A549 (cell line): ENCODE results near the gene FTH1. TPM values are rescaled to one million over a fixed set of nuclear protein-coding genes. Genes with fewer than 3 reads are reported as not detected.

ENCODE experiments used
- ATAC-seq, 2 experiments: fragments of 200-7000 bp in 1 of 2; fragments of >200 bp in 1 of 2; cut with Nextera tagmentation in 1 of 2; cut with Tn5 transposase in 1 of 2; 3 replicates each; pipeline versions ENCODE4 v1.8.0 to v1.9.1; 2018 to 2020; ENCODE audit warnings: mild to moderate bottlenecking in 1 of 2, moderate library complexity in 1 of 2
- CTCF ChIA-PET: fragments of 300-600 bp; sonication (Branson Sonifier 250); formaldehyde crosslinking; extraction: SDS; loops from one replicate; lab custom pipeline; 2021; ENCODE audit warnings: antibody characterized with exemption, inconsistent platforms; lab: Yijun Ruan, JAX
- POLR2A ChIA-PET: fragments of 350-600 bp; formaldehyde crosslinking; extraction: SDS; loops from one replicate; lab custom pipeline; 2021; ENCODE audit warnings: antibody characterized with exemption, inconsistent platforms; lab: Yijun Ruan, JAX
- DNase-seq, 2 experiments: peaks; one replicate each; pipeline versions ENCODE4 v3.0.0 to v3.0.0-alpha.2; 2011 to 2016; ENCODE audit warnings: low read depth in 1 of 2, low spot score in 1 of 2
- FAIRE-seq: peaks from 2 replicates; lab custom pipeline; 2011; peaks lifted over from hg19 to GRCh38; lab: Jason Lieb, UNC
- H3K27ac ChIP-seq, 2 experiments: fragments of >200 bp; sonication (Bioruptor Twin); formaldehyde crosslinking; 3 replicates each; pipeline ENCODE4 v1.5.1; 2016 to 2017
- H3K4me1 ChIP-seq: fragments of >200 bp; sonication (Bioruptor Twin); formaldehyde crosslinking; 3 replicates; pipeline ENCODE4 v1.6.1; 2016
- H3K4me2 ChIP-seq: fragments of >200 bp; sonication (Bioruptor Twin); formaldehyde crosslinking; 3 replicates; pipeline ENCODE4 v1.6.1; 2016
- H3K4me3 ChIP-seq: fragments of >200 bp; sonication (Bioruptor Twin); formaldehyde crosslinking; 3 replicates; pipeline ENCODE4 v1.5.1; 2016
- H3K9me3 ChIP-seq: fragments of >200 bp; sonication (Bioruptor Twin); formaldehyde crosslinking; 3 replicates; pipeline ENCODE4 v1.6.1; 2016
- CEBPB ChIP-seq, 2 experiments: fragments of >200 bp in 1 of 2; sonication (Bioruptor Twin) in 1 of 2; formaldehyde crosslinking in 1 of 2; IDR thresholded peaks; 2 replicates each; pipeline ENCODE4 v1.6.1; 2012 to 2016
- EHF ChIP-seq: fragments of 250-450 bp; sonication (Bioruptor Pico); IDR thresholded peaks from 2 replicates; pipeline ENCODE4 v1.5.0; 2020; ENCODE audit warnings: mild to moderate bottlenecking
- HOXB5 ChIP-seq: fragments of 250-450 bp; sonication (Bioruptor Pico); IDR thresholded peaks from 2 replicates; pipeline ENCODE4 v1.5.0; 2020; ENCODE audit warnings: mild to moderate bottlenecking, moderate library complexity
- MAZ ChIP-seq: fragments of 150-350 bp; IDR thresholded peaks from 2 replicates; pipeline ENCODE4 v1.6.1; 2014; ENCODE audit warnings: antibody characterized with exemption, low read depth, low read length, borderline replicate concordance
- NPAS2 ChIP-seq: fragments of 250-450 bp; sonication (Bioruptor Pico); IDR thresholded peaks from 2 replicates; pipeline ENCODE4 v1.8.0; 2022; ENCODE audit warnings: mild to moderate bottlenecking, moderate library complexity, borderline replicate concordance
- RAD21 ChIP-seq, 2 experiments: fragments of >200 bp in 1 of 2; sonication (Bioruptor Twin) in 1 of 2; formaldehyde crosslinking in 1 of 2; IDR thresholded peaks in 1 of 2; conservative IDR thresholded peaks in 1 of 2; 2 replicates in 1 of 2; 3 replicates in 1 of 2; pipeline ENCODE4 v1.6.1; 2012 to 2018; ENCODE audit warnings: inconsistent platforms in 1 of 2
- SMC3 ChIP-seq: fragments of >200 bp; sonication (Bioruptor Twin); formaldehyde crosslinking; IDR thresholded peaks from 3 replicates; pipeline ENCODE4 v1.6.1; 2018; ENCODE audit warnings: inconsistent platforms
- ZFP36 ChIP-seq: fragments of 450-650 bp; IDR thresholded peaks from 2 replicates; pipeline ENCODE4 v1.6.1; 2014; ENCODE audit warnings: borderline replicate concordance; ENCODE audit not compliant: partially characterized antibody
- WGBS: methylation state at CpG from one replicate; pipeline ENCODE4 v1.1.6; 2017; ENCODE audit errors: missing lambda C conversion rate; 5-methylcytosine and 5-hydroxymethylcytosine counted together
- polyA plus RNA-seq, 4 experiments: library from polyadenylated mRNA; depleted of rRNA in 3 of 4; stranded (reverse); fragments of >200 nt; fragmentation: RNase III in 1 of 4; extraction: RNeasy Plus Mini Kit Qiagen cat#74134 plus additional on column Dnase treatment in 1 of 4; gene quantifications; 2 replicates in 3 of 4; 3 replicates in 1 of 4; pipeline ENCODE4 v1.2.3, GENCODE V29; 2011 to 2017
- TF ChIP-seq, protein P1 (sequence below): IDR thresholded peaks from 2 replicates; pipeline ENCODE4 v1.6.1; 2012; ENCODE audit warnings: low read depth, borderline replicate concordance
- TF ChIP-seq, protein P2 (sequence below): fragments of 150-350 bp; IDR thresholded peaks from 2 replicates; pipeline ENCODE4 v1.6.1; 2014; ENCODE audit warnings: low read depth, mild to moderate bottlenecking, low read length
- TF ChIP-seq, protein P3 (sequence below): IDR thresholded peaks from 2 replicates; pipeline ENCODE4 v1.6.1; 2012

The FTH1 gene
- polyA plus RNA-seq, 2 of the 4 experiments (the other 2 are of a cell fraction): 2,791 to 13,747 TPM

DNA sequence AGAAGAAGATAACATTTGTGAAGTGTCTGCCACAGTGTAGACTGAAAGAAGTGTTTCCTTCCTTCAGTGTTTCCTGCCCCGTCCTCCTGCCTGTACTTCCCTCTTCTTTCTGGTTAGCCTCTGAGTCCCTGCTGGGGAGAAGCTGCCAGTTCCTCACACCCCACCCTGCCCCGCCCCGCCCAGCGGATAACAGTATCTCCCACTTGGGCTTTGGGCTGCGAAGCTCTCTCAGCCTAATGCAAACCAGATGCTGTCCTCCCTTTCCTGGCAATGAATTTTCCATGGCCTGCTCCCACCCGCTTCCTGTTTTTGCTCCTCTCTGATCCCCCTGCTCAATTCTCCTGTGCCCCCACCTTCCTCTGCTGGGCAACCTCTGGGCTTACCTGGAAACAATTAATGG is 44.9 kb downstream of the FTH1 start (continued):
- TF ChIP-seq, protein P1, sequence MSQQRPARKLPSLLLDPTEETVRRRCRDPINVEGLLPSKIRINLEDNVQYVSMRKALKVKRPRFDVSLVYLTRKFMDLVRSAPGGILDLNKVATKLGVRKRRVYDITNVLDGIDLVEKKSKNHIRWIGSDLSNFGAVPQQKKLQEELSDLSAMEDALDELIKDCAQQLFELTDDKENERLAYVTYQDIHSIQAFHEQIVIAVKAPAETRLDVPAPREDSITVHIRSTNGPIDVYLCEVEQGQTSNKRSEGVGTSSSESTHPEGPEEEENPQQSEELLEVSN: no peak
- no peak for TF ChIP-seq SMC3
- TF ChIP-seq RAD21 (conservative IDR thresholded peaks at IDR 0.05 in 1 of 2, IDR thresholded peaks at IDR 0.05 in 1 of 2): no peak
- TF ChIP-seq EHF (CRISPR knock-in tag): no peak
- TF ChIP-seq, protein P2, sequence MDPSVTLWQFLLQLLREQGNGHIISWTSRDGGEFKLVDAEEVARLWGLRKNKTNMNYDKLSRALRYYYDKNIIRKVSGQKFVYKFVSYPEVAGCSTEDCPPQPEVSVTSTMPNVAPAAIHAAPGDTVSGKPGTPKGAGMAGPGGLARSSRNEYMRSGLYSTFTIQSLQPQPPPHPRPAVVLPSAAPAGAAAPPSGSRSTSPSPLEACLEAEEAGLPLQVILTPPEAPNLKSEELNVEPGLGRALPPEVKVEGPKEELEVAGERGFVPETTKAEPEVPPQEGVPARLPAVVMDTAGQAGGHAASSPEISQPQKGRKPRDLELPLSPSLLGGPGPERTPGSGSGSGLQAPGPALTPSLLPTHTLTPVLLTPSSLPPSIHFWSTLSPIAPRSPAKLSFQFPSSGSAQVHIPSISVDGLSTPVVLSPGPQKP: no peak
- TF ChIP-seq CEBPB (IDR thresholded peaks at IDR 0.05): no peak

DNA sequence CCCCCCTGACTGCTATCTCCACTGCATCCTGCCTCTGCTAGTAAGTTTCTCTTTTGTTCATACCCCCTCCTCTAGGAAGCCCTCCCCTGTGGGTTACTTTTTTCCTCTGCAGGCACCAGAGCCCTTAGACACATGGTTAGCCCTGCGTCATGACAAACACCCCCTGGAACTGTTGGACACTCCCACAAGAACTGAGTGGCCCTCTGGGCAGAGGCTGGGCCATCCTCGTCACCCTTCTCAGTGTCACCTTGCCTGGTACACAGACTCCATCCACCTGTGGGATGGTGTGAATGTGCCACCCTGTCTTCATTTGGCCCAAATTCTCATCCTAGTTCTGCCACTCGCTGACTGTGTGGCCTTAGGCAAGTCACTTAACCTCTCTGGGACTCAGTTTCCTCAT is 46.0 kb downstream of the FTH1 start:
- POLR2A ChIA-PET: no interaction called here
- Histone ChIP-seq H3K9me3 (no peaks in the 10 kb centered on the region), H3K4me1 (peaks cover 37% of the 10 kb centered on the region), H3K4me2 (no peak overlapping the region), H3K27ac (no peak overlapping the region), H3K4me3 (no peak overlapping the region)
- ATAC-seq (no peak), DNase-seq (no peak), FAIRE-seq (no peak)
- TF ChIP-seq, protein P2: no peak
- WGBS: 91% methylated on average over 3 of the region's 3 CpGs
- CTCF ChIA-PET: interaction anchor here (0.9 to 6.1 kb wide), 4 partner anchors 14 to 26 kb away, joined by 3 to 60 read pairs (median 28); no protein-coding TSS in a partner anchor

DNA sequence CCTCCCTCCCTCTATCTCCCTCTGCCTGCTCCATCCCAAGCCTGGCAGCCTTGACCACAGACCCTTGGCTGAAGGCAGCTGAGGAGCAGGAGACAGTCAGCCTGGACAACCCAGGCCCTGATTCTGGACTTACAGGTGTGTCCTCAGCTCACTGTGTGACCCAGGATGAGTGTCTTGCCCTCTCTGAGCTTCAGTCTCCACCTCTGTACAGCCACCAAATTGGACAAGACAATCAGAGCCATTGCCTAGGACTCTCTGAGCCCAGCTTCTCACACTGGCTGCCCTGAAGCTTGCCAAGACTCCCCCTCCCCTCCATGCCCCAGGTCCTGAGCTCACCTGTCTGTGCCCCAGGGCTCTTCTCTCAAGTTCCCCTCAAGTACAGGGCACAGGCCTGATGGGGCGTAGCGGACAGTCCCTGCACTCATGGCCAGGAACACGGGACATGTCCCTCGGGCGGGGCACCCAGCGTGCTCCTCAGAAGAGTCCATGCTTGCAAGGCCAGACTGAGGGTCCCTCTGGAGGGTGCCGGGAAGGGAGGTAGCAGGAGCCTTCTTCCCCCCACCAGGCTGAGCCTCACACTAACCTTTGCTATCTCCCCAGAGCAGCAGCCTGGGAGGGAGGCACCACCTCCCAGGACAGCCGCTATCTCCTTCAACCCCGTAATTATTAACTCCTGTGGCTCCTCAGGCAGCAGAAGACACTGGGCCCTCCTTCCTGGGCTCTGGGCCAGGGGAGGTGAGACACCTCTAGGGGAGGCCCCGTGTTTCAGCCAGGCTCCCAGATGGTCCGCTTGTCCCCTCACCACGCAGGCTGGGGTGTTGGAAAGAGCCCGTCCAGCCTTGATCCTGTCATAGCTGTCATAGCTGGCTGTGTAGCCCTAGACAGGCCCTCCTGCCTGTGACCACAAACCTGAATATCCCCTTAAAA is 47.5 kb downstream of the FTH1 start:
- TF ChIP-seq ZFP36: peak; percentile 26
- TF ChIP-seq MAZ: no peak
- FAIRE-seq (no peak), DNase-seq (peak; percentile 44 to 50), ATAC-seq (peak; percentile 42 to 70; a peak in 3 of 6 replicates)
- no peaks in the 10 kb centered on the region for H3K9me3 ChIP-seq
- ChIA-PET CTCF (interaction anchor here (0.8 to 3.1 kb wide), 8 partner anchors 18 to 188 kb away, joined by 3 to 22 read pairs (median 4); no protein-coding TSS in a partner anchor), POLR2A (no interaction called here)
- WGBS: 21% methylated on average over 8 of the region's 13 CpGs
- peak overlapping the region; percentile 78 for H3K4me2 ChIP-seq
- H3K27ac ChIP-seq: peak overlapping the region; percentile 63 to 73; a peak in 5 of 6 replicates
- H3K4me3 ChIP-seq: no peak overlapping the region
- peaks cover 38% of the 10 kb centered on the region for H3K4me1 ChIP-seq

DNA sequence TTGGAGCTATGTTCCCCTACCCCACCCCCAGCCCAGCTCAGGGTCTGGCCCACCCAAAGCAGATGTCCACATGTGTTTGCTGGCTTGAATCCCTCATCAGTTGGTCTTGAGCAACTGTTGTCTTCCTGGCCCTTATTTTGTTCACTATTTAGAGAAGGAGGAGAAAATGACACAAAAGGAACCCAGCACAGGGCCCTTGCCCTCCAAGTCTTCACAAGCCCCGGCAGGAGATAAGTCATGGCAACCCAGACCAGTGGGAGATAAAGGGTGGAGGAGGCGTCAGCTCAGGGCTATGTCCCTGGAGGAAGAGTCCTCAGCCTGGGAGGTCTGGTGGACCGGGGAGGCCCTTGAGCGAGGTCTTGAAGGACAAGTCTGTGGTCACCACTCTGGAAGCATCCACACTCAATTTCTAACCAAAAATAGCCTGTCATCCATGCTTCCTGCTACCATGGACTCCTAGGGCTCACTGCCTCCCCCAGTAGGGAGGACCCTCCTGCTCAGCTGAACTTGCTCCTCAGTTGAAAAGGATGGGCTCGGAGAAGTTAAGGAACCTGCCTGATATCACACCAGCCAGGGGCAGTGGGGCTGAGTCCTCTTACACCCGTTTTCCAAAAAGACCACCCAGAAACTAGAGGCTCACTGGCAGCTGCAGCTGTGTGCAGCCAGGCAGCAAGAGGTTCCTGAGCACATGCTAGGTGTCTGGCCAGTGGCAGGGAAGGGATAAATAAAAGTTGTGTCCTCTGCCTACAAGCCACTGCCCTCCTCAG is 48.3 kb downstream of the FTH1 start:
- ChIA-PET POLR2A (no interaction called here), CTCF (interaction anchor here (0.6 to 3.1 kb wide), 10 partner anchors 19 to 189 kb away, joined by 3 to 22 read pairs (median 4); no protein-coding TSS in a partner anchor)
- Histone ChIP-seq H3K9me3 (no peaks in the 10 kb centered on the region), H3K4me2 (peak overlapping the region; percentile 78; the same call in 2 of the 3 replicates), H3K4me3 (no peak overlapping the region), H3K4me1 (peaks cover 38% of the 10 kb centered on the region), H3K27ac (peak overlapping the region; percentile 63 to 73; a peak in 5 of 6 replicates)
- DNase-seq (no peak), FAIRE-seq (no peak), ATAC-seq (no peak)
- 96% methylated on average over 6 of the region's 6 CpGs for WGBS
- TF ChIP-seq NPAS2 (CRISPR knock-in tag) (no peak), HOXB5 (no peak)
- TF ChIP-seq, protein P3, sequence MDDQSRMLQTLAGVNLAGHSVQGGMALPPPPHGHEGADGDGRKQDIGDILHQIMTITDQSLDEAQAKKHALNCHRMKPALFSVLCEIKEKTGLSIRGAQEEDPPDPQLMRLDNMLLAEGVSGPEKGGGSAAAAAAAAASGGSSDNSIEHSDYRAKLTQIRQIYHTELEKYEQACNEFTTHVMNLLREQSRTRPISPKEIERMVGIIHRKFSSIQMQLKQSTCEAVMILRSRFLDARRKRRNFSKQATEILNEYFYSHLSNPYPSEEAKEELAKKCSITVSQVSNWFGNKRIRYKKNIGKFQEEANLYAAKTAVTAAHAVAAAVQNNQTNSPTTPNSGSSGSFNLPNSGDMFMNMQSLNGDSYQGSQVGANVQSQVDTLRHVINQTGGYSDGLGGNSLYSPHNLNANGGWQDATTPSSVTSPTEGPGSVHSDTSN: no peak
- TF ChIP-seq, all 56 proteins: peak for 0
